CD14-positive monocyte (primary cell): ENCODE measurements around the gene APCDD1. TPM values are rescaled to one million over a fixed set of nuclear protein-coding genes. Genes with fewer than 3 reads are reported as not detected.

Experiments used
- DNase-seq, 3 donors: peaks; one replicate each; pipeline ENCODE4 v3.0.0-alpha.2; 2011 to 2022
- H2AFZ ChIP-seq: 2 replicates; pipeline ENCODE4 v1.6.0; 2012; ENCODE audit warnings: mild to moderate bottlenecking, low read depth, low read length, inconsistent platforms; ENCODE audit not compliant: insufficient read depth, poor library complexity, severe bottlenecking
- H3K27ac ChIP-seq, 2 donors: 1 replicate in 1 of 2; 2 replicates in 1 of 2; pipeline ENCODE4 v1.5.1; 2012 to 2013; ENCODE audit warnings: low read length in 2 of 2, control low read depth in 1 of 2, inconsistent platforms in 1 of 2, low read depth in 1 of 2, mild to moderate bottlenecking in 1 of 2
- H3K27me3 ChIP-seq, 2 donors: one replicate each; pipeline versions ENCODE4 v1.6.0 to v1.6.1; 2011 to 2013; ENCODE audit warnings: low read length in 2 of 2; ENCODE audit not compliant: control insufficient read depth in 2 of 2, insufficient read depth in 2 of 2
- H3K36me3 ChIP-seq, 2 donors: replicated peaks in 1 of 2; 1 replicate in 1 of 2; 2 replicates in 1 of 2; pipeline versions ENCODE4 v1.5.1 to v1.6.1; 2012 to 2013; ENCODE audit warnings: low read length in 2 of 2, control low read depth in 1 of 2, inconsistent platforms in 1 of 2, mild to moderate bottlenecking in 1 of 2; ENCODE audit not compliant: insufficient read depth in 2 of 2, control insufficient read depth in 1 of 2
- H3K4me1 ChIP-seq, 2 donors: 1 replicate in 1 of 2; 2 replicates in 1 of 2; pipeline versions ENCODE4 v1.5.1 to v1.6.1; 2012 to 2013; ENCODE audit warnings: low read length in 2 of 2, control low read depth in 1 of 2, inconsistent platforms in 1 of 2, mild to moderate bottlenecking in 1 of 2, moderate library complexity in 1 of 2; ENCODE audit not compliant: insufficient read depth in 2 of 2, control insufficient read depth in 1 of 2
- H3K4me2 ChIP-seq: replicated peaks from 2 replicates; pipeline ENCODE3; 2012; ENCODE audit warnings: low read length, moderate library complexity, mild to moderate bottlenecking; ENCODE audit not compliant: poor library complexity, severe bottlenecking; ENCODE audit errors: extremely low read depth
- H3K4me3 ChIP-seq, 3 experiments: fragments of 200-600 bp in 1 of 3; sonication (generic) in 1 of 3; replicated peaks in 1 of 3; 1 replicate in 2 of 3; 2 replicates in 1 of 3; pipeline ENCODE4 v1.5.1; 2011 to 2013; ENCODE audit warnings: low read length in 3 of 3, mild to moderate bottlenecking in 3 of 3, control low read depth in 2 of 3, low read depth in 2 of 3, inconsistent platforms in 1 of 3, moderate library complexity in 1 of 3
- H3K79me2 ChIP-seq: 2 replicates; pipeline ENCODE4 v1.6.0; 2012; ENCODE audit warnings: mild to moderate bottlenecking, control low read depth, inconsistent platforms, low read length, moderate library complexity; ENCODE audit not compliant: insufficient read depth
- H3K9ac ChIP-seq: 2 replicates; pipeline ENCODE4 v1.6.0; 2017; ENCODE audit warnings: low read length, mild to moderate bottlenecking; ENCODE audit not compliant: insufficient read depth, poor library complexity, severe bottlenecking
- H3K9me3 ChIP-seq, 2 donors: replicated peaks in 1 of 2; 1 replicate in 1 of 2; 2 replicates in 1 of 2; pipeline versions ENCODE4 v1.5.1 to v1.6.1; 2012 to 2013; ENCODE audit warnings: low read length in 2 of 2, control low read depth in 1 of 2; ENCODE audit not compliant: control insufficient read depth in 1 of 2, insufficient read depth in 1 of 2
- H4K20me1 ChIP-seq: 2 replicates; pipeline ENCODE4 v1.6.0; 2012; ENCODE audit warnings: mild to moderate bottlenecking, low read length, control low read depth, moderate library complexity; ENCODE audit not compliant: insufficient read depth
- H3K27ac Mint-ChIP-seq, 7 donors: one replicate each; pipeline ENCODE4 v1.8.0; 2020; ENCODE audit warnings: mild to moderate bottlenecking in 7 of 7, mixed read lengths in 7 of 7, moderate library complexity in 6 of 7, inconsistent platforms in 2 of 7
- H3K27me3 Mint-ChIP-seq, 3 donors: one replicate each; pipeline ENCODE4 v1.8.0; 2021 to 2022; ENCODE audit warnings: low read depth in 3 of 3, mild to moderate bottlenecking in 3 of 3, mixed read lengths in 3 of 3, moderate library complexity in 3 of 3, inconsistent platforms in 1 of 3
- H3K36me3 Mint-ChIP-seq, 2 donors: one replicate each; pipeline ENCODE4 v1.8.0; 2020; ENCODE audit warnings: mixed read lengths in 2 of 2, inconsistent platforms in 1 of 2, mild to moderate bottlenecking in 1 of 2
- H3K4me1 Mint-ChIP-seq: one replicate; pipeline ENCODE4 v1.8.0; 2020; ENCODE audit warnings: mild to moderate bottlenecking, mixed read lengths
- H3K4me3 Mint-ChIP-seq, 2 donors: one replicate each; pipeline ENCODE4 v1.8.0; 2020; ENCODE audit warnings: mild to moderate bottlenecking in 2 of 2, mixed read lengths in 2 of 2, moderate library complexity in 1 of 2
- H3K9me3 Mint-ChIP-seq, 7 donors: one replicate each; pipeline ENCODE4 v1.8.0; 2020 to 2022; ENCODE audit warnings: mixed read lengths in 7 of 7, mild to moderate bottlenecking in 6 of 7, moderate library complexity in 6 of 7, inconsistent platforms in 2 of 7
- CTCF ChIP-seq: fragments of 200-600 bp; IDR thresholded peaks from one replicate; pipeline ENCODE4 v1.8.0; 2022; ENCODE audit warnings: antibody characterized with exemption, mild to moderate bottlenecking
- WGBS: methylation state at CpG from one replicate; pipeline ENCODE4 v1.1.5; 2013; ENCODE audit warnings: missing lambda C conversion rate; ENCODE audit not compliant: insufficient coverage; 5-methylcytosine and 5-hydroxymethylcytosine counted together
- intact Hi-C, 2 donors: fragments of 100-400 bp; cut with micrococcal nuclease; formaldehyde crosslinking; loops; one replicate each; pipeline versions ENCODE4 v1.15.0 to v1.15.1; 2023
- polyA plus RNA-seq, 3 donors: library from polyadenylated mRNA; depleted of rRNA in 1 of 3; unstranded in 2 of 3; stranded (reverse) in 1 of 3; fragments of 300-500 nt in 2 of 3; fragments of >200 nt in 1 of 3; fragmentation: Illumina TruSeq in 2 of 3; gene quantifications; 1 replicate in 2 of 3; 2 replicates in 1 of 3; pipeline ENCODE4 v1.2.3, GENCODE V29; 2012 to 2021

APCDD1 gene
- polyA plus RNA-seq, 3 donors: 1.2 to 4.8 (median 1.6) TPM

GRCh38 chr18:10409041-10409440 is 45.4 kb upstream of the APCDD1 start:
- intact Hi-C loops: loop anchor here in 1 of 2 donors (10.0 kb wide), 1 partner anchor 106 kb away; no protein-coding TSS in a partner anchor
- Histone ChIP-seq H3K4me3 (no peak overlapping the region), H3K27me3 (no peaks in the 10 kb centered on the region), H3K9ac (no peak overlapping the region), H3K4me1 (no peaks in the 10 kb centered on the region), H3K79me2 (no peaks in the 10 kb centered on the region), H3K27ac (no peak overlapping the region), H3K4me2 (no peak overlapping the region), H3K9me3 (no peaks in the 10 kb centered on the region), H4K20me1 (no peaks in the 10 kb centered on the region), H2AFZ (no peak overlapping the region), H3K36me3 (no peaks in the 10 kb centered on the region)
- H3K4me3 Mint-ChIP-seq: no peak overlapping the region
- H3K27ac Mint-ChIP-seq: no peak overlapping the region
- peaks cover 5% of the 10 kb centered on the region for H3K4me1 Mint-ChIP-seq
- H3K36me3 Mint-ChIP-seq: no peaks in the 10 kb centered on the region
- no peak for TF ChIP-seq CTCF
- peaks cover 0 to 2% (median 0%) of the 10 kb centered on the region in 7 donors for H3K9me3 Mint-ChIP-seq
- H3K27me3 Mint-ChIP-seq: peaks cover 2 to 8% (median 5%) of the 10 kb centered on the region in 3 donors
- DNase-seq: no peak

- Mint-ChIP-seq H3K27me3 (peaks cover 0 to 9% (median 1%) of the 10 kb centered on the region in 3 donors), H3K4me3 (no peak overlapping the region), H3K27ac (peak overlapping the region in 1 of 7 donors; percentile 53), H3K36me3 (no peaks in the 10 kb centered on the region), H3K9me3 (peaks cover 0 to 2% (median 0%) of the 10 kb centered on the region in 7 donors), H3K4me1 (peaks cover 5% of the 10 kb centered on the region)
- 82% methylated on average over 9 of the region's 11 CpGs for WGBS
- no peak overlapping the region for H3K4me2 ChIP-seq
- no peak overlapping the region for H3K4me3 ChIP-seq
- no peaks in the 10 kb centered on the region for H3K36me3 ChIP-seq
- H3K9me3 ChIP-seq: no peaks in the 10 kb centered on the region
- TF ChIP-seq CTCF: no peak
- no peaks in the 10 kb centered on the region for H3K27me3 ChIP-seq
- H3K79me2 ChIP-seq: no peaks in the 10 kb centered on the region
- H3K9ac ChIP-seq: no peak overlapping the region
- no peaks in the 10 kb centered on the region for H3K4me1 ChIP-seq
- no peak overlapping the region for H3K27ac ChIP-seq
- no peak overlapping the region for H2AFZ ChIP-seq
- DNase-seq: no peak
- intact Hi-C loops: no loop called here
- H4K20me1 ChIP-seq: no peaks in the 10 kb centered on the region
These were observed 43.7 kb upstream of the APCDD1 start for GRCh38 chr18:10410472-10411308.
